ENCODE results near the gene TIMM44. TPM values are rescaled to one million over a fixed set of nuclear protein-coding genes. Genes with fewer than 3 reads are reported as not detected.

TIMM44 gene
- polyA plus RNA-seq, 1 experiment = 56.6 TPM

GRCh38 chr19:7921967-7922835 is 21.3 kb downstream of the TIMM44 start:
- no peak for TF ChIP-seq CTCF (IDR thresholded peaks at IDR 0.05; ENCODE audit: insufficient read depth, low read depth, low read length)
- ChIA-PET POLR2A (no interaction called here), CTCF (interaction anchor here (0.8 to 7.1 kb wide), 4 partner anchors 19 to 69 kb away, joined by 3 to 29 read pairs (median 10); partner anchors contain the start of gene MAP2K7)
- Histone ChIP-seq H3K36me3 (ENCODE audit: control insufficient read depth, insufficient read depth, low read length) (peaks cover 12% of the 10 kb centered on the region), H3K4me3 (ENCODE audit: low read depth, low read length) (no peak overlapping the region), H3K27me3 (ENCODE audit: control insufficient read depth, insufficient read depth, low read length) (no peaks in the 10 kb centered on the region)
- DNase-seq (ENCODE audit: low read depth) = no peak

- no peak for DNase-seq (ENCODE audit: low read depth)
- ChIA-PET POLR2A (no interaction called here), CTCF (interaction anchor here (1.1 to 7.1 kb wide), 4 partner anchors 8 to 68 kb away, joined by 4 to 29 read pairs (median 12); partner anchors contain the start of gene MAP2K7)
- H3K27me3 ChIP-seq (ENCODE audit: control insufficient read depth, insufficient read depth, low read length) = no peaks in the 10 kb centered on the region
- peaks cover 9% of the 10 kb centered on the region for H3K36me3 ChIP-seq (ENCODE audit: control insufficient read depth, insufficient read depth, low read length)
- TF ChIP-seq CTCF (IDR thresholded peaks at IDR 0.05; ENCODE audit: insufficient read depth, low read depth, low read length) = no peak
- peak overlapping the region; percentile 53 for H3K4me3 ChIP-seq (ENCODE audit: low read depth, low read length)
Observed at GRCh38 chr19:7921302-7921966, 22.0 kb downstream of the TIMM44 start.

GRCh38 chr19:7920519-7921301 is 22.8 kb downstream of the TIMM44 start:
- Histone ChIP-seq H3K27me3 (ENCODE audit: control insufficient read depth, insufficient read depth, low read length) (no peaks in the 10 kb centered on the region), H3K36me3 (ENCODE audit: control insufficient read depth, insufficient read depth, low read length) (peaks cover 9% of the 10 kb centered on the region), H3K4me3 (ENCODE audit: low read depth, low read length) (peak overlapping the region; percentile 82)
- POLR2A ChIA-PET = interaction anchor here (0.6 to 1.3 kb wide), 5 partner anchors 8 to 1495 kb away, joined by 4 to 20 read pairs (median 5); partner anchors contain the start of genes GPR108 and TIMM44
- CTCF ChIA-PET = interaction anchor here (0.5 to 7.1 kb wide), 7 partner anchors 9 to 353 kb away, joined by 3 to 29 read pairs (median 10); partner anchors contain the start of genes MAP2K7 and TIMM44
- peak; percentile 69 for DNase-seq (ENCODE audit: low read depth)
- no peak for TF ChIP-seq CTCF (IDR thresholded peaks at IDR 0.05; ENCODE audit: insufficient read depth, low read depth, low read length)

- ChIA-PET POLR2A (interaction anchor here (0.6 to 1.3 kb wide), 6 partner anchors 9 to 1496 kb away, joined by 3 to 20 read pairs (median 5); partner anchors contain the start of genes GPR108, MAP2K7 and TIMM44), CTCF (interaction anchor here (1.1 to 7.1 kb wide), 6 partner anchors 10 to 83 kb away, joined by 3 to 29 read pairs (median 10); partner anchors contain the start of gene TIMM44)
- peaks cover 9% of the 10 kb centered on the region for H3K36me3 ChIP-seq (ENCODE audit: control insufficient read depth, insufficient read depth, low read length)
- peak; percentile 56 for DNase-seq (ENCODE audit: low read depth)
- no peak for TF ChIP-seq CTCF (IDR thresholded peaks at IDR 0.05; ENCODE audit: insufficient read depth, low read depth, low read length)
- peak within 1 kb of the TSS; percentile 82 for H3K4me3 ChIP-seq (ENCODE audit: low read depth, low read length)
- H3K27me3 ChIP-seq (ENCODE audit: control insufficient read depth, insufficient read depth, low read length) = no peaks in the 10 kb centered on the region
Observed at GRCh38 chr19:7919610-7920518, 23.6 kb downstream of the TIMM44 start, which contains the start of gene SNAPC2. Gene SNAPC2, plus strand, starts transcription at chr19:7920338. Its CDS starts 29 bp downstream, at chr19:7920367.
